HG02943 (cell line): ENCODE data around the gene ASIC1.

ENCODE experiments used
- ATAC-seq: cut with Tn5 transposase; IDR thresholded peaks from one replicate; pipeline ENCODE4 v1.9.1; 2021; ENCODE audit warnings: mild to moderate bottlenecking, low read depth, moderate library complexity; ENCODE audit not compliant: unreplicated experiment

The ASIC1 gene

DNA sequence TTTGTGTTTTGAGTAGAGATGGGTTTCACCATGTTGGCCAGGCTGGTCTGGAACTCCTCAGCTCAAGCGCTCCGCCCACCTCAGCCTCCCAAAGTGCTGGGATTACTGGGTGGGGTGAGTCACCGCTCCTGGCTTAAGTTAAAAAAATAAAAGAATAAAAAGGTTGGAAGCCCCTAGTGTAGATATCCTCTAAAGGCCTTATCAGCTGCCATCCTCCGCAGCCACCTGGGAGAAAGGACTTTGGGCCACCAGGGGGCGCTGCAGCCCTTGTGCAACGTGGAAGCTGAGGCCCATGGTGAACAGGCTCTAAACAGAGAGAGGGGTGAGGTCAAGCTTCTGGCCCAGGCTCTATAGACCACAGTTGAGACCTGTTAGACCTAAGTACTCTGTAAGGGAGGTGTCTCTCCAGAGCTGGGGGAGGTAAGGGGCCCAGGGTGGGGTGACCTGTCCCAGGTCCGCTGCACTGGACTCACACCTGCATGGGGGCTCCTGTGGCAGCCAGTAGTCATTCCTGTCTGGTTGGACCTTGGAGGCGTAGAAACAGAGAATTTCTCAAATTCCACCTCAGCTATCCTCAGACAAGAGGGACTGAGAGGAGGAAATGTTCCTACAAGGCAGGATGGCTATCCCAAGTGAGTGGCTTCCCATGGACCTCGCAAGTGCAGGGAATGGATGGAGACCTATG lies 18.1 kb upstream of the ASIC1 start:
- no peak for ATAC-seq

DNA sequence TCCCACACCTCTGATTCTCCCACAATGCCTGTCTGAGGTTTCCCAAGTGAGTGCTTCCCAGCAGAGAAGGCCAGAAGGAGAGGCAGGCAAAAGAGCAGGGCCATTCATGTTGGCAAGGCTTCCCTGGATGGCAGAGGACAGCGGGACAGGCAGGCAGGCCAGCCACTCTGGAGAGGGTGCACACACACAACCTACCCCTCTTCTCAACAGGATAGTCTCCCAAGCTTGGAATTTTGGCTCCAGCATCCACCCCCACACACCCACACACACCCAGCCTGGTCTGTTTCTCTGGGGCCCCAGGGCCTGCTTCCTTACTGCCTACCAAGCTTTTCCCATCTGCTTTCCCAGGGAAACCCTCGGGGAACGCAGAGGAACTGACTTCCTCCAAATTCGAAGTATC lies 16.7 kb upstream of the ASIC1 start:
- ATAC-seq: no peak

GRCh38 chr12:50041062-50041860 lies 16.1 kb upstream of the ASIC1 start:
- ATAC-seq: no peak

- ATAC-seq: no peak
Observed at GRCh38 chr12:50041962-50042361, 15.4 kb upstream of the ASIC1 start.

DNA sequence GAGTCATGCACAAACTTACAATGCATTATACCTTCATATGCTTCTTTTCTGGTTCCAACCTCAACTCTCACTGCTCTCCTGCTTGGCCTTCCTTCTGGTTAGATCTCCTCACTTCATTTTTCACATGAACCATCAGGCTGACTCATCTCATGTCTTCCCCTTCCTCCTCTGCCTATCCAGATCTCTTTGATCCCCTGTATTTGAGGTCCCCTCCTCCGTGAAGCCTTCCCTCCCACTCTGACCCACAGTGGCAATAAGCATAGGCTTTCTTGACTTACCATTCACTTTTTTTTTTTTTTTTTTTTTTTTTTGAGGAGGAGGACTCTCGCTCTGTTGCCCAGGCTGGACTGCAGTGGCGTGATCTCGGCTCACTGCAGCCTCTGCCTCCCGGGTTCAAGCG lies 14.7 kb upstream of the ASIC1 start:
- ATAC-seq: no peak

DNA sequence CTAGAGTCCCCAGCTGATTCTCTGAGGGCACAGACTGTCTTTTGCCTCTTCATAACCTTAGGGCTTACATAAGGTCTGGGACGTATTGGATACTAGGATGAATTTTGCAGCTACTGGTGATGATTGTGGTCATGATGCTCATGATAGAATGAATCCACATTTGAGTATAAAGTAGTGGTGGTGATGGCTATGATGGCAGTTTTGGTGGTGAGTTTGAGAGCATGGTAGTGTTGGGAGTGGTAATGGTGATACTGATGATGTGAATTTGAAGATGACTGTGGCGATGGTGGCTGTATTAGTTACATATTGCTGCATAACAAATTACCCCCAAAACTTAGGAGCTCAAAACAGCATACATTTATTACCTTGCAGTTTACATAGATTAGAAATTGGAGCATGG lies 14.1 kb upstream of the ASIC1 start:
- ATAC-seq: no peak

- no peak for ATAC-seq
Observed at GRCh38 chr12:50043854-50044253, 13.5 kb upstream of the ASIC1 start.

- ATAC-seq: no peak
Observed at GRCh38 chr12:50047693-50048250, 9.6 kb upstream of the ASIC1 start.

GRCh38 chr12:50049254-50050118 lies 7.9 kb upstream of the ASIC1 start:
- ATAC-seq: no peak

DNA sequence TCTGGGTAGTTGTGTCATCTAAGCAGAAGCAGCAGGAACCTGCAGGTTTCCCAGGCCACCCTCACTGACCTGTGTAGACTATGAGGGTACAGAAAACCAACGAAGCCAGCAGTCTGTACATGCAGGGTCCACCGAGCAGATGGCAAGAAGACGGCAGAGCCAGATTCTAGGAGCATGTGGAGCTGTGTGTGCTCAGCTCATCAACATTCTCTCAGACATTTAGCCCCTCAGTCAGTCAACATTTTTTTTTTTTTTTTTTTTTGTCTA lies 7.3 kb upstream of the ASIC1 start:
- ATAC-seq: no peak

GRCh38 chr12:50050410-50051098 lies 6.8 kb upstream of the ASIC1 start:
- no peak for ATAC-seq

- no peak for ATAC-seq
Observed at GRCh38 chr12:50051101-50051806, 6.1 kb upstream of the ASIC1 start.

GRCh38 chr12:50052544-50052943 lies 4.9 kb upstream of the ASIC1 start:
- ATAC-seq: no peak

DNA sequence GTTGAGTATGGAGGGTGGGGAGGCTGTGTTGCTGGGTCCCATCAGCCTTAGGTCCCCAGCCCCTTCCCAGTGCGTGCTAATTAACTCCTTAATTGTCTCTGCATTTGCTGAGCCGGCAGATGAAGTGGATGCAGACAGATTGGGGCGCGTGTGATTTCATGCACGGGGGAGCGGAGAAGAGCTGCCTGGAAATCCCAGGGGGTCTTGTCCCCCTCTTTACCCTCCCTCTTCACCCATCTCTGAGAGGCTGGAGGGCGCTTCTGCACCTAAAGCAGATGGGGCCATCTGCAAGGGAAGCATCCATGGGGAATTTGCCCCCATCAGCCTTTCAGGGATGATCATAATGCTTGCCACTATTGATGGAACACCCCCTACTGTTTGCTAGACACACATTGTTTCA lies 4.4 kb upstream of the ASIC1 start:
- ATAC-seq: no peak

GRCh38 chr12:50053583-50053982 lies 3.8 kb upstream of the ASIC1 start:
- ATAC-seq: no peak

DNA sequence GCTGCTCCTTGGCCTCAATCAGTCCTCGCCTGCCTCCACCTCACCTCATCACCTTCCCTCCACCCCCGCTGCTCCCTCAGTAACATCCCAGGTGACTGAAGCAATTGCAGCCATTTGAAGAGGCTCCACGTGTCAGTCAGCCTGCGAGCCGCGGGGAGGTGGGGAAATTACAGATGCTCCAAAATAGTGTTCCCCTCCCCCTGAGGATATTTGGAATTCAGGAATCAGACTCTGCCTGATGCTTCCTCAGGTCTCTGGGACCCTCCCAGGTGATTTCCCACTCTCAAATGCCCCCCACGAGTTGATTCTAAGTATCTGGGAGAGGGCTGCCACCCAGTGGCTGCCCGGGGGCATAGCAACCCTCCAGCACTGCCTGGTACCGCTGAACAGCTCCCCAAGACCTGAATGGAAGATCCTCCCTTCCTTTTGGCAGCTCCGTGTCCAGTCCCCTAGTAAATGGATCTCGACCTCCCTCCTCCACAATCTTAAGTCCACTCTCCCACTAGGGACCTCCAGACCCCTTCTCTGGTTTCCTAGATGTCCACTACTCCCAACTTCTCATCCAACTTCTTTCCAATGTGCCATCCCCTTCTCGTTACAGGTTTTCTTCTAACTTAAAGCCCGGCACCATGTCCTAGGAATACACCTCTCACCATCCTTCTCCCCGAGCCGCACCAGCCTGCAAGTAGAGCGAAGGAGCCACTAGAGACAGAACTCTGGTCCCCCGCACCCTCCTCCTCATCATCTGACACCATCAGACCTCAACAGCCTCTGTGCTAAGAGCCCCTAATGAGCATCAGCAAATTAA lies 1.4 kb upstream of the ASIC1 start:
- ATAC-seq: no peak

DNA sequence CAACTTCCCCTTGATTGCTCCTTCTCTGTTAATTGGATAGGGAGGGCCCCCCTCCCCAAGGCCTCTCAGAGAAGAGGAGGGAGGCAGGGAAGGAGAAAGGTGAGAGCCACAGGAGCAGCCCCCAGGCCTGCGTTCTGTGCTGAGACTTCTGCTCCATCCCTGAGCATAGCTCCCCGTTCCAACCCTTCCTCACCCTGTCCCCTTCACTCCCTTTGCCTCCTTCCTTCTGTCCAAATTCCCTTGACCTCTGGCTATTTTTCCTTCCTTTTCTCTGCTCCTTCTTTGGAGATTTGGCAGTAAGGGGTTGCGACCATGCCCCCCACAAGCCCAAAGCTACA lies 788 bp upstream of the ASIC1 start:
- ATAC-seq: no peak

GRCh38 chr12:50057896-50058670 lies 687 bp downstream of the ASIC1 start:
- no peak for ATAC-seq
